NCI-H2196 treated with DMSO at 0.1 percent for 48 hours (cell line): ENCODE results near the gene GNG7.
A peak's percentile ranks its signal among the peaks of the same experiment; 100 is the strongest.
"Not testable (repeated sequence)": the region's sequence is repeated elsewhere in the genome, so short reads cannot be mapped to it uniquely, and the experiment has no call there.

ENCODE experiments used
- DNase-seq: peaks from one replicate; lab custom pipeline; 2025; ENCODE audit not compliant: unreplicated experiment; lab: John Stamatoyannopoulos, UW

Gene GNG7

DNA sequence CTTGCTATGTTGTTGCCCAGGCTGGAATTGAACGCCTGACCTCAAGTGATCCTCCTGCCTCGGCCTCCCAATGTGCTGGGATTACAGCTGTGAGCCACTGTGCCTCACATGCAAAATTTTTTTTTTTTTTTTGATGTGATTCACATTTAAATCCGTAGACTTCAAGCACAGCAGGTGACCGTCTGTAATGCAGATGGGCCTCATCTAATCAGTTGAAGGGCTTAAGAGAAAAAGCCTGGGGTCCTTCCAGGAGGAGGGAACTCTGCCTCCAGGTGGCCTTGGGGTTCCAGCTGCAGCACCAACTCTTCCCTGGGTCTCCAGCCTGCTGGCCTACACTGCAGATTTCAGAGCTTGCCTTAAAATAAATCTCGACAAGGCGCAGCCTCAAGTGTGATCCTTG, 183.0 kb downstream of the GNG7 start:
- DNase-seq: no peak

DNA sequence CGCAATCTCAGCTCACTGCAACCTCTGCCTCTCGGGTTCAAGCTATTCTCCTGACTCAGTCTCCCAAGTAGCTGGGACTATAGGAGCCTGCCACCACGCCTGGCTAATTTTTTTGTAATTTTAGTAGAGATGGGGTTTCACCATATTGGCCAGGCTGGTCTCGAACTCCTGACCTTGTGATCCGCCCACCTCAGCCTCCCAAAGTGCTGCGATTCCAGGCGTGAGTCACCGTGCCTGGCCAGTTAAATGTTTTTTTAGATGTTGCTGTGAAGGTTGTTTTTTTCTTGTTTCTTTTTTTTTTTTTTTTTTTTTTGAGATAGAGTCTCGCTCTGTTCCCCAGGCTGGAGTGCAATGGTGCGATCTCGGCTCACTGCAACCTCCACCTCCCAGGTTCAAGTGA, 183.6 kb downstream of the GNG7 start:
- not testable (repeated sequence) for DNase-seq

DNA sequence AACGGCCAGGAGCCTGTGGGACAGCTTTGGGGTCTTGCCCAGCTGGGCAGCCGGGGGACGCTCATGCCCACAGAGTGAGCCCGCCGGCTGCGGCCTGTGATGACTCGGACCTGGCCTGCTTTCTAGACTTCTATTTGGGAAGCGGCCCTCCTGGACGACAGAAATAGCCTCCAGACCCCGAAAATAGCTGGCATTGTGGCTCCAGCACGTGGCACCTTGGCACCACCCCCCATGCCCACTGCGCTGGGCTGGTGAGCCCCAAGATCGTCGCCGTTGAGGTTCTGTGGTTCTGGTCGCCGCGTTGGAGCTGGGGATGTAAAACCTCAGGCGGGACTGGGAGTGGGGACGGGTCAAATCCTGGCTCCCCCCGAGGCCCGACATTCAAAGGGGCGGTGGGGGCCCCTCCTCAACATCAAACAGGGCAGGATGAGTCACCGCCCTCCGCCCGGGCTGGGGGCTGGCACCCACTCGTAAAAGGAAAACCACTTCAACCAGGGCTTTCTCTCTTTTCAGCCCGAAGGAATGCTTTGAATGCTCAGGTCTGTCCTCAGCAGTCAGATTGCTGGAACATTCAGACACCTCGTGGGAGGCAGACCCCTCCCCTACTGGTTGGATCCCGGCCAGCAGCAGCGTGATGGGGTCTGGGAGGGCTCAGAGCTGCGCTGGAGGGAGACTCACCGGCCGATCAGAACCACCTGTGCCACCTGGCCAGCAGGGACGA, 184.5 kb downstream of the GNG7 start:
- DNase-seq: no peak

DNA sequence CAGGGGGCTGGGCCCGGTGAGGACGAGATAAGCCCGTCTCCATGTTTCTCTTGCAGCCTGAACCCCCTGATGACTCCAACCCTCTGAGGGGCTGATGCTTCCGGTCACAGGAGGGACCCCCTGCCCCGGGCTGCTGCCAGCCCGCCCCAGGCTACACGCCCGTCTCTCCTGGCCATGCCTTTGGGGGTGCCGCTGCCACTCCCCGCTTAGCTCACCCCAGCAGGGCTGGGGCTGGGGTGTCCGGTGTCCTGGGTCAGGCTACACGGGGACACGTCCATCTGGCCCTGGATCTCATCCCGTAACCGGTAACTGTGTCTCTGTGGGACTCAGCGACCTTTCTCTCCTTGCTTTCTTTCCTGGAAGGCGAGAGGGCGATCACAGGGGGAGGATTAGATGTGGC, 185.8 kb downstream of the GNG7 start:
- DNase-seq: no peak

DNA sequence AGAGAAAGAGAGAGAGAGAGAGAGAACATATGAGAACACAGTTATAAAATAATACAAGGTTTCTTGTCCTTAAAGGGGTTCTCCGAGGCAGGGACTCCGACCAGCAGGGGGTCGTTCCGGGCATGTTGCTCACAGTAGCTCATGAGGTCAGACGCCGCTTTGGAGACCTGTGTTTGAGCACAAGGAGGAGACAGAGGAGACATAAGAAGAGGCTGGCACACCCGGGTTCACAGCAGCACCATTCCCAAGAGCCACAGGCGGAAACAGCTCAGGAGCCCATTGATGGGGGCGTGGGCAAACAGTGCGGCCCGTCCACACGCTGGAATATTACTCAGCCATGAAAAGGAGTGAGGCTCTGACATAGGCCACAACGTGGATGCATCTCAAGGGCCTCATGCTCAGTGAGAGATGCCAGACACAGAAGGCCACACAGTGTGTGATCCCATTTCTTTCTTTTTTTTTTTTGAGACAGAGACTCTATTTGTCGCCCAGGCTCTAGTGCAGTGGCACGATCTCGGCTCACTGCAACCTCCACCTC, 187.4 kb downstream of the GNG7 start:
- DNase-seq: no peak

DNA sequence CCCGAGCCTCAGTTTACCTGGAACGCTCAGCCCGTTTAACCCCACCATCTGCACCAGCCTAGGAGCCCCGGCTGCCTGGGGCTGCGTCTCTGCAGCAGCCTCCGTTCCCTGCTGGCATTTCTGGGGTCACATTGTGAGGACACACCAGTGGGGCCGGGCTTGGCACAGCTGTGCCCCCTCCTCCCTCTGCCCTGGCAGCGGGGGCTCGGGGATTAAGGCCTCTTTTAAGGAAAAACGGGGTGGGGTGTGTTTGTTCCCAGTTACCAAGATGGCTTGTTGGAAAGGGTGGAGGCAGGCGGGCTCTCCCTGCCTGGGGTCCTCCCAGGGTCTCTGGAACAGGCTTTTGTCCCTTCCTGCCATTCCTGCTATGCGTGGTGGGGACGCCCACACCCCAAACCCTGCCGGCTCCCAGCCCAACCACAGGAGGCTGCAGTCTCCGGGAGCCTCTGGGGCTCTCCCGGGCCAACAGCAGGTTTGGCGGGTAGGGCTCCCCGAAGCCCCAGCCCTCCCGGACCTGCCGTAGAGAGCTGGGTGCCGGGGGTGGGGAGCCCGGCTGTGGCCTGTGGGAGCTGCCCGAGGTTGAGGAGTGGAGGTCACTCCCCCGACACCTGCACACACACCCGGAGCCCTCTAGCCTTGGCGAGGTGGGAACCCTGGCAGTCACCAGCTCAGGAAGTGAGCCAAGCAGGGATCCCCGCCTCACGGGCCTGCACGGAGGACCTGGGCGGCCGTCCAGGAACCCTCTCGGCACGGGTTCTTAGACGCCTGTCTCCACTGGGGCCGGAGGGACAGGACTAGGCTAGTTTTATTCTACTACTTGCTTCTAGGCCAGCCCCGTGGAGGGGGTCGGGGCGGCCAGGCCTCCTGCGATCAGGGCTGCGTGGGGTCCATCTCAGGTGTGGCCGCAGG, 189.7 kb downstream of the GNG7 start:
- no peak for DNase-seq

DNA sequence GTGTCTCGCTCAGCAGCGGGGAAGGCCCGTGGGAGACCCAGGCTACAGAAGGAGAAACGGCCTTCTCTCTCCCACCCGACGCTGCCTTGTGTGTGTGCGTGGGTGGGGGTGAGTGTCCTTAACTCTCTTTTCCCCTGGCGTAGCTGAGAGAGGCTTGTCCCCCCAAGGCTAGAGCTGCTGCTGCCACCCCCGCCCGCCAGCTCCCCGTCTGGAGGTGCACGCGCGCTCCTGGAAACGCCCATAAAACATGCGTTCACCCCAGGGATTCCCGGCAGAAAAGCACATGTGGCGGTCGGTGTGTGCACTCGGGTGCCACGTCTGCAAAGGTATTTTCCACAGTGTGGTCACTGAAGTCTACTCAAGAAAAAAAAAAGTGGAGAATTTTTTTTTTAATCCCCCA, 190.5 kb downstream of the GNG7 start:
- no peak for DNase-seq

DNA sequence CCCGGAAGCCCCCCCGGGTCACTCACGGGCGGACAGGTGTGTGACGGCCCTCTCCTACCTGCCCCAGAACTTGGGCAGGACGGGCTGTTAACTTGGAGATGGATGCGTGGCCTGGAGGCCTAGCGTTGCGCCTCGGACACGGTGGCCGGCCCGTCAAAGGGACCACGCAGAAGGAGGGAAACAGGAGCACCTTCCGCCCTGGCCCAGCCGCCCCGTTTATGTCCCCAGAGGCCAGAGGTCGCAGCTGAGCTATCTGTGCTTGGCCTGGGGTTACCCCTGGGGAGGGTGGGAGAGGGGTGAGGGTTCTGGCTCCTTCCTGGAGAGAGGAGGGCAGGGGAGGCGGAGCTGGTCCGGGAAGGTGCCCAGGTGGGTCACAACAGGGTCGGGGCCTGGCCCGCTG, 190.9 kb downstream of the GNG7 start:
- DNase-seq: no peak

DNA sequence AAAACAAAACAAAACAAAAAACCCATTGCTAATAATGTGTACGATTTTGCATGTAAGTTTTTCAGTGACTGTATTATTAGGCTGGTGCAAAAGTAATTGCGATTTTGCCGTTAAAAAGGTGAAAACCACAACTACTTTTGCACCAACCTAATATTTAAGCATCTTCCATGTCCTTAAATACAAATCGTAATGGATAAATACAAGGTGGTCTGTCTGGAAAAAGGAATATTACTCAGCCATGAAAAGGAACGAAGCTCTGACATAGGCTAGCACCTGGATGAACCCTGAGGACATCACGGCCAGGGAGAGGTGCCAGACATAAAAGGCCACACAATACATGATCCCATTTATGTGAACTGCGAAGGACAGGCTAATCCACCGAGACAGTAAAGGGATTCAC, 193.4 kb downstream of the GNG7 start:
- DNase-seq: no peak

DNA sequence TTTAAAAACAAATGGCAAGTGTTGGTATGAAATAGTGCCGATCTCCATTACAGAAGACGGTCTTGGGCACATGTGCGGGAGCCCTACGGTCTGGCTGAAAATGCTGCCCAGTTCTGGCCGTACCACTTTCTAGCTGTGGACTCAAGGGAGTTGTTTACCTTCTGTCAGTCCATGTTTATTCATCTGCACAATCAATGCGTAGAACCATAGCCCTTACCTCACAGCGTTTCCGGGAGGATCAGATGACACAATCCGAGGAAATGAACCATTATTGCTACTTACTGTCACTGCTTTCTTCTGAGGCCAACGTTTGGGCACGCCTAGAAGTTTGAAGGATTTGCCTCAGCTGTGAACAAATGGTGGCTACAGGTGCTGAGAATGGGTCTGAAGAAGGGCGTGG, 195.4 kb downstream of the GNG7 start:
- peak; percentile 83 for DNase-seq

DNA sequence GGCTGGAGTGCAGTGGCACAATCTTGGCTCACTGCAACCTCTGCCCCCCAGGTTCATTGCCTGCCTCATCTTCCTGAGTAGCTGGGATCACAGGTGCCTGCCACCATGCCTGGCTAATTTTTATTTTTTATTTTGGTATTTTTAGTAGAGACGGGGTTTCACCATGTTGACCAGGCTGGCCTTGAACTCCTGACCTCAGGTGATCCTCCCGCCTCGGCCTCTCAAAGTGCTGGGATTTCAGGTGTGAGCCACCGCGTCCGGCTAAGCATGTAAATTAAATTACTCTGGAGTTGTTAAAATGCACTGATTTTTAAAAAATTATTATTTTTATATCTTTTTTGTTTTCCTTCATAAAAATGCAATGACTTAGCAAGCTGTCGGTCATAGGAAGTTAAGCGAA, 195.8 kb downstream of the GNG7 start:
- DNase-seq: not testable (repeated sequence)

DNA sequence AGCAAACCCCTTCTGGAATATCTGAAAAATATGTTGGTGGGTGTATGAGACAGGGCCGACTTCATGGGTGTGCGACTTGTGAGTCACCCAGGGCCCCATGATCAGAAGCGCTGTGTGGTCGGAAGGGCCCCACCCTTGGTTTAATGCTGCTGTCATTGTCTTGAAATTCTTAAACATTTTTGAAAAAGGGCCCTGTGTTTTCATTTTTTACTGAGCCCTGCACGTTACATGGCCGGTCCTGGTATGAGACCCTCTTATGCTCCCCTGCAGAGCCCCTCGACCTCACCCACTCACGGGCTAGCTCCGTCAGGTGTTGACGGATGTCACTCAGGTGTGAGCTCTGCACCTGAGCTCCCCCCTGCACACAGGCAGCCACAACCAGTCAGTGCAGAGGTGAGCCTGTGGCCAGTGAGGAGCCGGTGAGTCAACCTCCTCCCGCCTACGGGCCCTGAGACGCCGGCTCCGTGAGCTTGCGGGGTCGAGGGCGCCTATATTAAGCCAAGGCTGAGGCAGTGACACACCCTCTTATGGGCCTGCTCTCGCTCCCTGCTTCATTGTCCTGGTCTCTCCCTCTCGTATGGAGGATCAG, 198.9 kb downstream of the GNG7 start:
- no peak for DNase-seq

DNA sequence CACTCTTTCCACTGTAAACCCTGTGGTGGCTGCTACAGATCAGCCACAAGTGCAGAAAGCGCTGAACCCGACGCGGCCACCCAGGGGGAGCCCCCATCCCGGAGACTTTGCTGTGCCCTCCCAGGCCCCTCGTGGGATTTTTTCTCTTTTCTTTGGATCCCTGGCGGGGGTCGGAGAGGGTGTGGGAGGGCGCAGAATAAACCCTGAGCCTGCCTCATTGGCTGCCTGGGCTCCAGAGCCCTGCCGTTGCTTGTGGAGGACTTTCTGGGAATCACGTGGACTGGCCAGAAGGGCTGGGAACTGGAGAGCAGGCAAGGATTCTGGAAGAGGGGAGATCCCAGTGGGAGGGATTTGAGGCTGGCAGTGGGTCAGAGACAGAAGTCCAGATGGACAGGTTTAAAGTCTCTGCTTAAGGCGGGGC, 201.6 kb downstream of the GNG7 start:
- no peak for DNase-seq

DNA sequence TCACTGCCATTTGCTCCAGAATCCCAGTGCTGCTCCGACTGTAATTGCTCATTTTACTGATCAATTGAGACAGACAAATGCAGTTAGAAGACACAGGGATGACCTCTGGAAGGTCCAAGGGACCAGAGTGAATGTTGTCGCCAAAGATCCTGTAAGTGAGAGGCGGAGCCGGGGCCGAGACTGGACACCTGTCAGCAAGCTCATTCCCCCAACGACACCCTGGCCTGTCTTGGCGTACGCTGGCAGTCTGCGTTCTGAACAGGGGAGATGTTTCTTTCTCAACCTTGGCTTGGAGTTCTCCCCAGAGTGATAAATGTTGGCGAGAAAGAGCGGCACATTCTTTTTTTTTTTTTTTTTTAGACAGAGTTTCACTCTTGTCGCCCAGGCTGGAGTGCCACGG, 202.3 kb downstream of the GNG7 start:
- no peak for DNase-seq

DNA sequence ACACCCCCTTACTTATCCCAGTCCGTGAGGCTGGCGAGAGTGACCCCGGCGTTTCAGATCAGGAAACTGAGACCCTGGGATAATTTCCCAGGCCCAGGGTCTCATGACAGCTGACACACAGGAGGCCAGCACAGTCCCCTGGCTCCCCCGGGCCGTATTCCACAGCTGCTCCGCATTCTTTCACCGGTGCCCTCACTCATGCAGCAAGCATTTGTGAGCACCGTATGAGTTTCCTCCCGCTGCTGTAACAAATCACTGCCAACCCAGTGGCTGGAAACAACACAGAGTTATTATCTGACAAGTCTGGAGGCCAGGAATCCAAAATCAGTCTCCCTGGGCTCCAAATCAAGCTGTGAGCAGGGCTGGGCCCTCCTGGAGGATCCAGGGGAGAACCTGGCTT, 205.3 kb downstream of the GNG7 start:
- DNase-seq: no peak

DNA sequence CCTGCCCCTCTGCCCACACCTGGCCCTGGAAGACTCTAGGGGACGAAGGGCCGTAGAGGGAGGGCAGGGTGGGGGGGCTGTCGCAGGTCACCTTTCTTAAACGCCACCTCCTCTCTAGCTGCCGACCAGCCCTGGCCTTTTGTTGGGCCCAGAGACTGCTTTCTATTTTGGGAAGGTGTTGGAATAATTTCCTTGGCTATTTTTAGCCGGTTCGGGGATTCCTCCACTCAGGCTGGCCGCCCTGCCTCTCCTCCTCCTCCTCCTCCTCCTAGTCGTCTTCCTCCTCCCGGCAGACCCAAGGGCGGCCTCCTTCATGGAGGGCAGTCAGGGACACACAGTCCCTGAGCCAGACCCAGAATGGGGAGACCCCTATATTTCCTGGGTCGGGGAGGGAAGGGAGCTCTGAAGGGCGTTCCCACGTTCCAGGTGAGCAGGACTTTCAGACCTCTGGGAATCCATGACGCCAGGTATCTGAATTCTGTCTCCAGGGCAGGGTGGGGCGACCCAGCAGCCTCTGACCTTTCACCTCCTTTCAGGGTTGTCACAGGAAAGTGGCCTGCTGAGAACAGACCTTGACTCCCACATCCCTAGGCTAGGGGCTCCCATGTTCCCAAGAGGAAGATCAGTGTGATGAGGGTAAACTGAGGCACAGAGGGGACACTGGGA, 206.7 kb downstream of the GNG7 start:
- DNase-seq: no peak

DNA sequence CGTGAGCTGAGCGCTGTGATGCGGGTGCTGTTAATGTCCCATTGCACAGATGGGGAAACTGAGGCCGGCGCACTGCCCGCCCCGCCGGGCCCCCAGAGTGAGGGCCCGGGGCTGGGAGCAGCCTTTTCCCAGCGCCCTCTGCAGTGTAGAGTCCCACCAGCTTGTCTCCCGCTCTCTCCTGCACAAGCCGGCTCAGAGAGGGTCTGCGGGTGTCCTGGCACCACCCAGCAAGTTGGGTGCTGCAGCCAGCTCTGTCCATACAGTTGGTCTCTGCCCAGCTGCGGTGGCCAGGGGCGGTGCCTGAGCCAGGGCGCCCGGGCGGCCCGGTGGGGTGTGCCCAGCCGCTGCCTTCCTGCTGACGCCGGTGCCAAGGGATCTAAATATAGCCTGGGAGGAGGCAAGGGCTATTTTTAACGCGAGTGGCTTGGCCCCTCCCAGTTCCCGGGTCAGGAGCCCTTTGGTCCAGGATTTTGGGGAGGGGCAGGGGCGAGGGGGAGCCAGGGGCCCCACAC, 207.3 kb downstream of the GNG7 start:
- DNase-seq: peak; percentile 23

DNA sequence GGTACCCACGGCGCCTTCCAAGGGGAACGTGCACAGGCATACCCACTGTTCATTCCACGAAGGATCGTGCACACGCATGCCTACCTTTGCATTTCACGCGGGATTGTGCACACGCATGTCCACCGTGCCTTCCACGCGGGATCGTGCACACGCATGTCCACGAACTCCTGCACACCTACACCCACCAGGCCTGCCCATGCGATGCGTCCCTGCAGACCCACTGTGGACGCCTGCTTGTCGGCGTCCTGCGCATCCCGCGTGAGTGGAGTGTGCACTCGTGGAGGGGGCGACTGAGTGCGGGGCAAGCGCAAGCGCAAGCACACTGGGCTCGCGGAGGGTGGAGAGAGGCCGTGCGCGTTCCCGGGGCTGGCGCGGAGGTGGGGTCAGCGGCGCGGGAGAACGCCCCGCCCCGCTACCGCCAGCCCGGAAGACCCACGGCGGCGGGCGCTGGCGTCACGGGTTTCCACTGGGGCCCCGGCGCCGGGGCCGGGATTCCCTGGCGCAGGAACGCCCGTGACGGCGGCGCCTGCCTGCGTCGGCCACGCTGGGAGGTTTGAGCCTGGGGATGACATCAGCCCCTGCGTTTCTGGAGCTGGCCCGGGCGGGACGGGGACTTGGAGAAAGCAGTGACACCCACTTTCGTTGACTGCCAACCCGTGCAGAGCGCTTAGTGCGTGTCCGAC, 207.9 kb downstream of the GNG7 start:
- DNase-seq: no peak

DNA sequence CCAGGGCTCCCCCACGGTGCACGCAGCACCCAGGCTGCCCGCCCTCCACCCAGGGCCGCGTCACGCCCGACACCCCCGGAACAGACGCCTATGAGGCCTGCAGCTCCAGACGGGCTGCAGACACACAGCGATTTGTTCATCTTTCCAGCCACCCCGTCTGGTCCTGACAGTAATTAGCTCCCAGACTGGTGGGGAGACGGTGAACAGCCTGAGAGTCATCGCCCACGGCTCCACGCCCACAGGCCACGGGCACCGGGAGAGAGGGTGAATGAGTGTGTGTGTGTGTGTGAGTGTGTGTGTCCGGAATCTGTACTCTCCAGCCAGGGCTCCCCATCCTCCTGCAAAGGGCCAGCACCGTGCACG, 208.4 kb downstream of the GNG7 start:
- DNase-seq: no peak

DNA sequence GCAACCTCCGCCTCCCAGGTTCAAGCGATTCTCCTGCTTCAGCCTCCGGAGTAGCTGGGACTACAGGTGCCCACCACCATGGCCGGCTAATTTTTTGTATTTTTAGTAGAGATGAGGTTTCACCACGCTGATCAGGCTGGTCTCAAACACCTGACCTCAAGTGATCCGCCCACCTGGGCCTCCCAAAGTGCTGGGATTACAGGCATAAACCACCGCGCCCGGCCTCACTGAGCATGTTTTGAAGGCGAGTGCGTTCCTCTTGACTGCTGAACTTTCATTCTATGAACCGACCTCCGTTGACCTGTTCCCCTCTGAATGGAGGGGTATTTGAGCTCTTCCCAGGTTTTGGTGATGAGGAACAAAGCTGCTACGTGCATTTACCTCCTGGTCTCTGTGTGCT, 209.0 kb downstream of the GNG7 start:
- DNase-seq: not testable (repeated sequence)

DNA sequence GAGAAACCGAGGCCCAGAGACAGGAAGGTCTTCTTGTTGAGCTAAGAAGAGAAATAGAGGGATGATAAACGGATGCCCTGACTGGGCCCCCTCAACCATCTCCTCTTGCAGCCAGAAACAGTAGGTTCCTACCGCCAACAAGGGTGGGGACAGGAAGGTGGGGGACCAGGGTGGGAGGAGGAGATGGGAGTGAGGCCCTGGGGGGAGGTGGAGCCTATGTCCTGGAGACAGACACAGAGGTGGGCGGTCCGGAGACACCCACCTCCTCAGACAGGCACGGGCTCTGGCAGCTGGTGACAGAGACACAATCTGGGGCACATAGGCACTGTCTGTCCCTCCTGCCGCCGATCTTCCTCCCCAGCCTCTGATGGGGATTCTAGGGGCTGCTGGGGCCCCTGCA, 209.6 kb downstream of the GNG7 start:
- DNase-seq: no peak
